OCI-LY1 (cell line): ENCODE measurements around the gene MYL3.

Source experiments
- H2AFZ ChIP-seq: fragments of 200-600 bp; sonication (generic), shearing (Covaris generic); 2 replicates; pipeline ENCODE4 v1.6.0; 2014; ENCODE audit warnings: antibody characterized with exemption, mild to moderate bottlenecking, low read length
- H3F3A ChIP-seq: fragments of 200-600 bp; sonication (generic), shearing (Covaris generic); 2 replicates; pipeline ENCODE4 v1.6.0; 2014; ENCODE audit warnings: mild to moderate bottlenecking, antibody characterized with exemption, low read length, moderate library complexity; ENCODE audit not compliant: insufficient read depth
- H3K27ac ChIP-seq: fragments of 200-600 bp; sonication (generic); 2 replicates; pipeline ENCODE4 v1.5.1; 2014; ENCODE audit warnings: low read length, mixed run types, mild to moderate bottlenecking, low read depth; ENCODE audit not compliant: poor library complexity, severe bottlenecking
- H3K27me3 ChIP-seq: fragments of 200-600 bp; sonication (generic); 2 replicates; pipeline ENCODE4 v1.6.0; 2014; ENCODE audit warnings: antibody characterized with exemption, mild to moderate bottlenecking, low read length, moderate library complexity; ENCODE audit not compliant: insufficient read depth
- H3K36me3 ChIP-seq: fragments of 200-600 bp; sonication (generic); 2 replicates; pipeline ENCODE4 v1.6.1; 2014; ENCODE audit warnings: mild to moderate bottlenecking, antibody characterized with exemption, low read length, moderate library complexity, mixed read lengths; ENCODE audit not compliant: insufficient read depth
- H3K4me1 ChIP-seq: fragments of 200-600 bp; sonication (generic); 2 replicates; pipeline ENCODE4 v1.5.1; 2014; ENCODE audit warnings: mild to moderate bottlenecking, low read length, moderate library complexity; ENCODE audit not compliant: insufficient read depth, severe bottlenecking
- H3K4me2 ChIP-seq: fragments of 200-600 bp; sonication (generic), shearing (Covaris generic); 2 replicates; pipeline ENCODE4 v1.6.1; 2014; ENCODE audit warnings: low read length
- H3K4me3 ChIP-seq: fragments of 200-600 bp; sonication (generic); 2 replicates; pipeline ENCODE4 v1.5.1; 2014; ENCODE audit warnings: low read length, low read depth, mild to moderate bottlenecking, mixed read lengths; ENCODE audit not compliant: poor library complexity, severe bottlenecking
- H3K79me2 ChIP-seq: fragments of 200-600 bp; shearing (Covaris generic); 2 replicates; pipeline ENCODE4 v1.6.1; 2016; ENCODE audit warnings: mixed run types, low read length, mixed read lengths; ENCODE audit not compliant: insufficient read depth
- H3K9ac ChIP-seq: fragments of 200-600 bp; sonication (generic), shearing (Covaris generic); 2 replicates; pipeline ENCODE4 v1.6.1; 2014; ENCODE audit warnings: mild to moderate bottlenecking, low read length, mixed read lengths
- H3K9me2 ChIP-seq: fragments of 200-600 bp; sonication (generic), shearing (Covaris generic); 2 replicates; pipeline ENCODE4 v1.6.1; 2014; ENCODE audit warnings: low read depth, mild to moderate bottlenecking, low read length, mixed read lengths
- H3K9me3 ChIP-seq: fragments of 200-600 bp; shearing (Covaris generic); 2 replicates; pipeline ENCODE4 v1.6.1; 2014; ENCODE audit warnings: low read length, mixed read lengths
- H4K20me1 ChIP-seq: fragments of 200-600 bp; sonication (generic), shearing (Covaris generic); 2 replicates; pipeline ENCODE4 v1.6.0; 2016; ENCODE audit warnings: mild to moderate bottlenecking, low read length; ENCODE audit not compliant: insufficient read depth
- CTCF ChIP-seq: fragments of 200-600 bp; sonication (generic), shearing (Covaris generic); IDR thresholded peaks from 2 replicates; pipeline ENCODE4 v1.5.1; 2017; ENCODE audit warnings: mild to moderate bottlenecking, antibody characterized with exemption, low read length, moderate library complexity, mixed read lengths
- EZH2 ChIP-seq: fragments of 200-600 bp; sonication (generic), shearing (Covaris generic); IDR thresholded peaks from 2 replicates; pipeline ENCODE4 v1.8.0; 2017; ENCODE audit warnings: borderline replicate concordance, mixed run types, mild to moderate bottlenecking, antibody characterized with exemption, low read length, moderate library complexity, mixed read lengths

The MYL3 gene

GRCh38 chr3:46843508-46843907 lies 19.7 kb downstream of the MYL3 start:
- Histone ChIP-seq H3K4me2 (no peak overlapping the region), H3K27me3 (no peaks in the 10 kb centered on the region)

DNA sequence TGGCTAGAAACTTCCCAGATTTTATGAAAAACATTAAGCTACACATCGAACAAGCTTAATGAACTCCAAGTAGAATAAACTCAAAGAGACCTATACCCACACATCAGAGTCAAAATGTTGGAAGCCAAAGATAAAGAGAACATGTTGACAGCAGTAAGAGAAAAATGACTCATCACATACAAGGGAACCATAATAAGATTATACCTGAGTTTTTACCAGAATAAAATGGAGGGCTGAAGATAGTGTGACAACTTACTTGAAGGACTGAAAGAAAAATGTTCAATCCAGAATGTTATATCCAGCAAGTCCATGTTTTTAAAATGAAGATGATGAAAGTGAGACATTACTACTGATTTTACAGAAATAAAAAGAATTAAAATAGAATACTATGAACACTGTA lies 22.8 kb downstream of the MYL3 start:
- Histone ChIP-seq H3K27me3 (no peaks in the 10 kb centered on the region), H3K36me3 (no peaks in the 10 kb centered on the region), H3K4me2 (no peak overlapping the region), H3K9ac (no peak overlapping the region), H3K79me2 (no peaks in the 10 kb centered on the region), H3F3A (no peaks in the 10 kb centered on the region), H3K27ac (no peak overlapping the region), H3K4me3 (no peak overlapping the region), H3K9me3 (peaks cover 6% of the 10 kb centered on the region), H2AFZ (no peak overlapping the region), H3K9me2 (no peaks in the 10 kb centered on the region), H4K20me1 (no peaks in the 10 kb centered on the region), H3K4me1 (peaks cover 3% of the 10 kb centered on the region)
- TF ChIP-seq EZH2 = no peak
- TF ChIP-seq CTCF = no peak

More at GRCh38 chr3:46843508-46843907, 19.7 kb downstream of the MYL3 start:
- H3K9ac ChIP-seq = no peak overlapping the region
- H3K79me2 ChIP-seq = no peaks in the 10 kb centered on the region
- H3K27ac ChIP-seq = no peak overlapping the region
- no peaks in the 10 kb centered on the region for H4K20me1 ChIP-seq
- H3F3A ChIP-seq = no peaks in the 10 kb centered on the region
- TF ChIP-seq EZH2 (no peak), CTCF (no peak)
- H3K4me3 ChIP-seq = no peak overlapping the region
- H3K9me3 ChIP-seq = peaks cover 6% of the 10 kb centered on the region; the same call in 1 of the 2 replicates
- H3K9me2 ChIP-seq = no peaks in the 10 kb centered on the region
- peaks cover 13% of the 10 kb centered on the region for H3K4me1 ChIP-seq
- H2AFZ ChIP-seq = no peak overlapping the region
- no peaks in the 10 kb centered on the region for H3K36me3 ChIP-seq

GRCh38 chr3:46838301-46838700 lies 24.9 kb downstream of the MYL3 start:
- no peaks in the 10 kb centered on the region for H3F3A ChIP-seq
- TF ChIP-seq EZH2 (no peak), CTCF (no peak)
- H3K9ac ChIP-seq = no peak overlapping the region
- no peaks in the 10 kb centered on the region for H3K36me3 ChIP-seq
- H3K4me3 ChIP-seq = no peak overlapping the region
- H2AFZ ChIP-seq = no peak overlapping the region
- H3K9me3 ChIP-seq = peaks cover 6% of the 10 kb centered on the region
- H3K27me3 ChIP-seq = no peaks in the 10 kb centered on the region
- no peaks in the 10 kb centered on the region for H3K9me2 ChIP-seq
- no peaks in the 10 kb centered on the region for H3K4me1 ChIP-seq
- H4K20me1 ChIP-seq = no peaks in the 10 kb centered on the region
- H3K4me2 ChIP-seq = no peak overlapping the region
- no peaks in the 10 kb centered on the region for H3K79me2 ChIP-seq
- no peak overlapping the region for H3K27ac ChIP-seq
